HG02884 (cell line): ENCODE results near the gene EEF1AKMT4.
A peak's percentile ranks its signal among the peaks of the same experiment; 100 is the strongest.

Source experiments
- ATAC-seq: cut with Tn5 transposase; IDR thresholded peaks from one replicate; pipeline ENCODE4 v1.9.1; 2021; ENCODE audit warnings: mild to moderate bottlenecking, moderate library complexity; ENCODE audit not compliant: unreplicated experiment

EEF1AKMT4 gene

DNA sequence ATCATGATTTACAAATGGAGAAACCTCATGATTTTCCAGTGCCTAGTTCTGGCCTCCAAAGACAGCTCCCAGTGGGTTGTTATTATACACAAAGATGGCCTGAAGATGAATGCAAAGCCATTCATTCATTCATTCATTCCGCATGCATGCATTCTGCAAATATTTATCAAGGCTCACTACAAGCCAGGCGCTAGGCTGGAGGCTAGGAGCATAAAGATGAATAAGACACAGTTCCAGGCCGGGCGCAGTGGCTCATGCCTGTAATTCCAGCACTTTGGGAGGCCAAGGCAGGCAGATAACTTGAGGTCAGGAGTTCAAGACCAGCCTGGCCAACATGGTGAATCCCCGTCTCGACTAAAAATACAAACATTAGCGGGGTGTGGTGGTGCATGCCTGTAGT is 47.1 kb downstream of the EEF1AKMT4 start:
- ATAC-seq = no peak

DNA sequence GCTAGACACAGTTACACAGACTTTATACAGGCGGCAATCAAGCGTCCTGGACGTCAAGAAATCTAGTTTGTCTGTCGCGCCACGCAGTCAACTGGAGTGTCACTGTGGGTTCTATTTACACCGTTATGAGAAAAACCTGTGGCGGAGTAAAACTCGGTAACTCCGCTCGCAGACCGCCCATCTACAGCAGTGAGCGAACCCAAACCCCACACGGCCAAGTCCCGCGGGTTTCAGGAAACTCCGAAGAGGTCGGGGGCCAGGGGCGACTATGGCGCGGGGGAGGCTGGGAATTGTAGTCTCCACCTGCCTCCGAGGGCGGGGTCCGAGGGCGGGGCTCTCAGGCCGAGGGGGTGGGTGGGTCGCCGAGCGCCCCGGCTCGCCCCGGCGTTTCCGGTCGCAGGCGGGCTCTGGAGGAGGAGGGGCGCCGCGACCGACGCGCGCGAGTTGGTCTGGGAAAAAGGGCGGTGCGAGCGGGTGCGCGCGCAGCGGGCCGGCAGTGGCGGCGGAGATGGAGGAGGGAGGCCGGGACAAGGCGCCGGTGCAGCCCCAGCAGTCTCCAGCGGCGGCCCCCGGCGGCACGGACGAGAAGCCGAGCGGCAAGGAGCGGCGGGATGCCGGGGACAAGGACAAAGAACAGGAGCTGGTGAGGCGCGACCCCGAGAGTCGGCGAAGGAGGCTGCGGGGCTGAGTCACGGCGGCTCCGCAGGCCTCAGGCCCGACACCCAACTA is 49.5 kb downstream of the EEF1AKMT4 start, which contains the start of gene PSMD2:
Gene PSMD2, plus strand, starts transcription at position 483 of the 729 bp plus-strand sequence. Its CDS starts 26 bp downstream, at position 509.
- peak; percentile 86 for ATAC-seq

DNA sequence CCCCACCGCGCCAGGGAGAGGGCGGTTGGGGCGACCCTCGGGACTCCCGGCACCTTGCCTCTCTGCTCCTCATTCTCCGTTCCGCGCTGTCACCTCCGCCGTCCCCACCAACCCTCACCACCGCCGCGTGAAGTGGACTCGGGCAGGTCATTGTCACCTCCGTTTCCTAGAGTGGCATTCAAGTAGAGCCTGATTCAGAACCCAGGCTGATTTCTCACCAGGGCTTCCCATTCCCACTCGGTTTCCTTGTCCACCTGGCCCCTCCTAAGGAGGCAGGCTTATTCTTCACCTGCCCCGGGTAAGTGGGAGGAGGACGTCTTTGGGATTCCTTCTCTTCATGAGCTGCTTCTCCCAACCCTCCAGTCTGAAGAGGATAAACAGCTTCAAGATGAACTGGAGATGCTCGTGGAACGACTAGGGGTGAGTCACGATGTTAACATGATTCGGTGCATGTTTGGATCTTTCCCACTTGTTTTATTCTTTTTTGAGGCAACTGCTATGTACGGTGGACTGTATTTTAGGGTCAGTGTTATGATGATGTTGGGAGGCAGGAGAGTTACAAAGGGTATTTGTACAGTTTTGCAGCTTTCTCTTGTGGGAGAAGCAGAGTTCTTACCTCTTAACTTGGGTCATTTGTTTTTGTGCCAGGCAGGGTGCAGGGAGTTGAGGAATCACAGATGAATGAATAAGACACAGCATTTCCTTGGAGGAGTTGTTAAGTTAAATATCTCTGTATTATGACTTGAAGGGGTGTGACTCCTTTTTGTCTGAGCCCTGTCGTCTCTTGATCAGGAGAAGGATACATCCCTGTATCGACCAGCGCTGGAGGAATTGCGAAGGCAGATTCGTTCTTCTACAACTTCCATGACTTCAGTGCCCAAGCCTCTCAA is 50.3 kb downstream of the EEF1AKMT4 start:
- no peak for ATAC-seq

DNA sequence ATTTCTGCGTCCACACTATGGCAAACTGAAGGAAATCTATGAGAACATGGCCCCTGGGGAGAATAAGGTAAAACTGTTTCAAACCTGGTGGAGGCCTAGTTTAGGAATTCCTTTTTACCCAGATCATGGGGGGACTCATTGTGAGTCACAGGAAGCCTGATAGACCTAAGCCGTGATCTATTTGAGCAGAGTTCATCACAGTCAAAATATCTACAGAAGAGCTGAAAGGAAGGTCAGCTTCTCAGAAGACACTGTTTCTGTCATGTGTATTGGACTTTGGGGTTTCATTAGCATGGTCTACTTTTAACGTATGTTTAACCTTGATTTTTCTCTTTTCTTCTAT is 50.9 kb downstream of the EEF1AKMT4 start:
- ATAC-seq = no peak

DNA sequence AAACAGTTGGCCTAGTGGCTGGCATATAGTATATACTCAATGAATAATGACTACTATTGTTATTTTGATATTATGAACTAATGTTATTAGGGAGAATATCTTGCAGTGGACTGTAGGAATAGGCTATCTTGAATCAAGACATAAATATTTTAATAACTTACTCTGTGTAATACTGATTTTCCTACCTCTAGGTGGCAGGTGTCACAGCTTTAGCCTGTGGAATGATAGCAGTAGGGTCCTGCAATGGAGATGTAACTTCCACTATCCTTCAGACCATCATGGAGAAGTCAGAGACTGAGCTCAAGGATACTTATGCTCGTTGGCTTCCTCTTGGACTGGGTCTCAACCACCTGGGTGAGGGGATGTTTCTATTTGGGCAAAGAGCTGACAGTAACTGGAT is 56.1 kb downstream of the EEF1AKMT4 start:
- ATAC-seq = no peak

DNA sequence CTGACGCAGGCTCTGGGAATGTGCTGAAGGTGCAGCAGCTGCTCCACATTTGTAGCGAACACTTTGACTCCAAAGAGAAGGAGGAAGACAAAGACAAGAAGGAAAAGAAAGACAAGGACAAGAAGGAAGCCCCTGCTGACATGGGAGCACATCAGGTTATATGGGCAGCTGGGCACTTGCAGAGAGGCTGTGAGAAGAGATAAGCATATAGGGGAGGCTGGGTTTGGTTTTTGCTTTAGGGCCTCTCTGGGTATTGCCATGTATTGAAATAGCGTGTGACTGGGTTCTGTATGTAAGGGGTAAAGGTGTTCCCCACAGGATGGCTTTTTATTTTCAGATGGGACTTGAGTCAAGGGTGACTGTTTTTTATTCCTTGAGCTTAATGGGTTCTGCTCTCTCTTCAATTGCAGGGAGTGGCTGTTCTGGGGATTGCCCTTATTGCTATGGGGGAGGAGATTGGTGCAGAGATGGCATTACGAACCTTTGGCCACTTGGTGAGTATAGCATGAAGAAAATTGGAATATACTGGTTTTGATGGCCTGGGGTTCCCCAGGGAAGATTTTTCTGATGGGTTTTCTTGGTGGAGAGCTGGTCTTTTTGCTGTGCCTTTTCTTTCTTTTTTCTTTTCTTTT is 57.0 kb downstream of the EEF1AKMT4 start:
- ATAC-seq = no peak

DNA sequence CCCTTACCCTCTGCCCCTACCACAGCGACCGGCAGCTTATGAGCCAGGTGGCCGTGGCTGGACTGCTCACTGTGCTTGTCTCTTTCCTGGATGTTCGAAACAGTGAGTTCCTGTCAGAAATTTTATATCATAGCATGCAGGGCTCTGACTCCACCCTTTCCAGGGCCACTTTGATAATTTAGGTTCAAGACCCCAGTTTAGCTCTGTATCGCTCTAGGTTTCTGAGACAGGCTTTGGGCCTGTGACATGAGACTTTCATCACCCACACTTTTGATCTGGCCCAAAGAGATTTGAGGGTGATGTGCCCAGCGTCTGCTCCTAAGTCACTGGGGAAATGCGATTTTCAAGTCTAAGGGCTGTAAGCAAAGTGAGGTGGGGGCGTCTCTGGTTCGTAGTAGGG is 58.4 kb downstream of the EEF1AKMT4 start:
- ATAC-seq = no peak
